Central memory CD8-positive, alpha-beta T cell (primary cell): ENCODE measurements around the gene FHOD3.

Experiments
- ATAC-seq: fragments of 150-1000 bp; cut with Tn5 transposase; replicated peaks from 2 replicates; pipeline ENCODE4 v1.10.0; 2022; ENCODE audit warnings: mild to moderate bottlenecking, moderate FRiP score, moderate number of reproducible peaks; ENCODE audit not compliant: poor library complexity, severe bottlenecking; ENCODE audit errors: extremely low read depth
- DNase-seq, 2 donors: peaks; one replicate each; pipeline ENCODE4 v3.0.0; 2021; ENCODE audit warnings: low spot score in 2 of 2
- H3K27ac Mint-ChIP-seq: one replicate; pipeline ENCODE4 v1.8.0; 2022; ENCODE audit warnings: low read depth, mild to moderate bottlenecking, moderate library complexity, mixed read lengths
- H3K27me3 Mint-ChIP-seq: one replicate; pipeline ENCODE4 v1.8.0; 2022; ENCODE audit warnings: mixed read lengths
- H3K36me3 Mint-ChIP-seq: one replicate; pipeline ENCODE4 v1.8.0; 2022; ENCODE audit warnings: mild to moderate bottlenecking, moderate library complexity, mixed read lengths; ENCODE audit not compliant: insufficient read depth
- H3K4me1 Mint-ChIP-seq: one replicate; pipeline ENCODE4 v1.8.0; 2022; ENCODE audit warnings: mixed read lengths
- H3K4me3 Mint-ChIP-seq: one replicate; pipeline ENCODE4 v1.8.0; 2022; ENCODE audit warnings: mild to moderate bottlenecking, moderate library complexity, mixed read lengths
- H3K9me3 Mint-ChIP-seq: one replicate; pipeline ENCODE4 v1.8.0; 2022; ENCODE audit warnings: mixed read lengths

FHOD3 gene

GRCh38 chr18:36633961-36634412, 336.5 kb downstream of the FHOD3 start:
- H3K9me3 Mint-ChIP-seq = no peaks in the 10 kb centered on the region
- ATAC-seq = no peak
- H3K36me3 Mint-ChIP-seq = peaks cover 1% of the 10 kb centered on the region
- no peak overlapping the region for H3K4me3 Mint-ChIP-seq
- DNase-seq = no peak
- H3K27ac Mint-ChIP-seq = no peak overlapping the region
- H3K4me1 Mint-ChIP-seq = no peaks in the 10 kb centered on the region
- H3K27me3 Mint-ChIP-seq = peaks cover 28% of the 10 kb centered on the region

- Mint-ChIP-seq H3K27ac (no peak overlapping the region), H3K36me3 (peaks cover 1% of the 10 kb centered on the region), H3K27me3 (peaks cover 28% of the 10 kb centered on the region), H3K4me1 (no peaks in the 10 kb centered on the region), H3K9me3 (no peaks in the 10 kb centered on the region), H3K4me3 (no peak overlapping the region)
- no peak for DNase-seq
- no peak for ATAC-seq
These were observed 337.2 kb downstream of the FHOD3 start for GRCh38 chr18:36634573-36635216.

GRCh38 chr18:36635414-36636096, 338.0 kb downstream of the FHOD3 start:
- ATAC-seq (no peak), DNase-seq (no peak)
- Mint-ChIP-seq H3K9me3 (no peaks in the 10 kb centered on the region), H3K27ac (no peak overlapping the region), H3K27me3 (peaks cover 28% of the 10 kb centered on the region), H3K36me3 (peaks cover 1% of the 10 kb centered on the region), H3K4me1 (no peaks in the 10 kb centered on the region), H3K4me3 (no peak overlapping the region)

- DNase-seq (no peak), ATAC-seq (no peak)
- H3K9me3 Mint-ChIP-seq = no peaks in the 10 kb centered on the region
- peaks cover 1% of the 10 kb centered on the region for H3K36me3 Mint-ChIP-seq
- peaks cover 28% of the 10 kb centered on the region for H3K27me3 Mint-ChIP-seq
- H3K4me1 Mint-ChIP-seq = no peaks in the 10 kb centered on the region
- H3K27ac Mint-ChIP-seq = no peak overlapping the region
- no peak overlapping the region for H3K4me3 Mint-ChIP-seq
These were observed 338.8 kb downstream of the FHOD3 start for GRCh38 chr18:36636237-36636817.

GRCh38 chr18:36638224-36638623, 340.7 kb downstream of the FHOD3 start:
- Mint-ChIP-seq H3K4me1 (no peaks in the 10 kb centered on the region), H3K9me3 (no peaks in the 10 kb centered on the region), H3K36me3 (peaks cover 1% of the 10 kb centered on the region), H3K27ac (no peak overlapping the region), H3K4me3 (no peak overlapping the region), H3K27me3 (peaks cover 28% of the 10 kb centered on the region)
- DNase-seq (no peak), ATAC-seq (no peak)

GRCh38 chr18:36640021-36640952, 342.8 kb downstream of the FHOD3 start:
- no peaks in the 10 kb centered on the region for H3K4me1 Mint-ChIP-seq
- ATAC-seq (no peak), DNase-seq (no peak)
- H3K4me3 Mint-ChIP-seq = no peak overlapping the region
- H3K27ac Mint-ChIP-seq = no peak overlapping the region
- H3K9me3 Mint-ChIP-seq = no peaks in the 10 kb centered on the region
- H3K36me3 Mint-ChIP-seq = no peaks in the 10 kb centered on the region
- H3K27me3 Mint-ChIP-seq = peaks cover 20% of the 10 kb centered on the region

GRCh38 chr18:36643061-36643460, 345.5 kb downstream of the FHOD3 start:
- Mint-ChIP-seq H3K9me3 (no peaks in the 10 kb centered on the region), H3K27ac (no peak overlapping the region), H3K36me3 (no peaks in the 10 kb centered on the region), H3K4me3 (no peak overlapping the region), H3K27me3 (peaks cover 15% of the 10 kb centered on the region), H3K4me1 (no peaks in the 10 kb centered on the region)
- DNase-seq = no peak
- no peak for ATAC-seq

GRCh38 chr18:36648803-36649202, 351.3 kb downstream of the FHOD3 start:
- DNase-seq (no peak), ATAC-seq (no peak)
- Mint-ChIP-seq H3K9me3 (no peaks in the 10 kb centered on the region), H3K4me3 (no peak overlapping the region), H3K36me3 (no peaks in the 10 kb centered on the region), H3K27me3 (peaks cover 47% of the 10 kb centered on the region), H3K27ac (no peak overlapping the region), H3K4me1 (no peaks in the 10 kb centered on the region)

GRCh38 chr18:36649205-36649604, 351.7 kb downstream of the FHOD3 start:
- no peak overlapping the region for H3K4me3 Mint-ChIP-seq
- no peaks in the 10 kb centered on the region for H3K9me3 Mint-ChIP-seq
- no peak for DNase-seq
- H3K4me1 Mint-ChIP-seq = no peaks in the 10 kb centered on the region
- no peak for ATAC-seq
- no peaks in the 10 kb centered on the region for H3K36me3 Mint-ChIP-seq
- peaks cover 51% of the 10 kb centered on the region for H3K27me3 Mint-ChIP-seq
- no peak overlapping the region for H3K27ac Mint-ChIP-seq

- no peak for ATAC-seq
- no peak for DNase-seq
- no peaks in the 10 kb centered on the region for H3K9me3 Mint-ChIP-seq
- H3K4me3 Mint-ChIP-seq = no peak overlapping the region
- no peaks in the 10 kb centered on the region for H3K4me1 Mint-ChIP-seq
- no peak overlapping the region for H3K27ac Mint-ChIP-seq
- peaks cover 53% of the 10 kb centered on the region for H3K27me3 Mint-ChIP-seq
- H3K36me3 Mint-ChIP-seq = no peaks in the 10 kb centered on the region
These were observed 352.8 kb downstream of the FHOD3 start for GRCh38 chr18:36650266-36650665.

GRCh38 chr18:36650906-36651305, 353.4 kb downstream of the FHOD3 start:
- ATAC-seq = no peak

GRCh38 chr18:36652503-36652902, 355.0 kb downstream of the FHOD3 start:
- Mint-ChIP-seq H3K27ac (no peak overlapping the region), H3K27me3 (peaks cover 62% of the 10 kb centered on the region), H3K4me1 (no peaks in the 10 kb centered on the region), H3K36me3 (no peaks in the 10 kb centered on the region), H3K4me3 (no peak overlapping the region), H3K9me3 (no peaks in the 10 kb centered on the region)
- DNase-seq (no peak), ATAC-seq (no peak)

More at GRCh38 chr18:36650906-36651305, 353.4 kb downstream of the FHOD3 start:
- H3K27ac Mint-ChIP-seq = no peak overlapping the region
- peaks cover 55% of the 10 kb centered on the region for H3K27me3 Mint-ChIP-seq
- no peak overlapping the region for H3K4me3 Mint-ChIP-seq
- no peak for DNase-seq
- H3K36me3 Mint-ChIP-seq = no peaks in the 10 kb centered on the region
- no peaks in the 10 kb centered on the region for H3K4me1 Mint-ChIP-seq
- no peaks in the 10 kb centered on the region for H3K9me3 Mint-ChIP-seq
